Stomach (tissue), 4 donors: ENCODE data around the gene HNMT.

Experiments
- CTCF ChIP-seq, 7 experiments: fragments of 450-650 bp in 4 of 7; fragments of 200-600 bp in 3 of 7; sonication (generic) in 3 of 7; IDR thresholded peaks; one replicate each; pipeline ENCODE4 v1.5.1; 2016 to 2019; ENCODE audit warnings: antibody characterized with exemption in 7 of 7, control low read depth in 2 of 7, mild to moderate bottlenecking in 1 of 7
- POLR2A ChIP-seq, 4 donors: fragments of 450-650 bp; IDR thresholded peaks; one replicate each; pipeline ENCODE4 v1.6.1; 2016; ENCODE audit warnings: antibody characterized with exemption in 4 of 4, control low read depth in 2 of 4, mild to moderate bottlenecking in 1 of 4, moderate library complexity in 1 of 4

GRCh38 chr2:137966043-137966442 is 1.8 kb downstream of the HNMT start:
- no peak for TF ChIP-seq CTCF (IDR thresholded peaks at IDR 0.05)
- no peak for TF ChIP-seq POLR2A (IDR thresholded peaks at IDR 0.05)
